Activated CD4-positive, alpha-beta T cell treated with anti-CD3 and anti-CD28 coated beads for 36 hours (primary cell): Measurements from ENCODE around the gene SDK1. TPM values are rescaled to one million over a fixed set of nuclear protein-coding genes. Genes with fewer than 3 reads are reported as not detected.
"Not testable (repeated sequence)": the region's sequence is repeated elsewhere in the genome, so short reads cannot be mapped to it uniquely, and the experiment has no call there.

ENCODE experiments used
- ATAC-seq: fragments of 200-7000 bp; cut with Tn5 transposase; one replicate; pipeline ENCODE4 v1.10.0; 2021; ENCODE audit warnings: mild to moderate bottlenecking, moderate library complexity
- CTCF ChIA-PET: fragments of 350-600 bp; sonication (Branson Sonifier 250); formaldehyde crosslinking; loops from one replicate; lab custom pipeline; 2021; ENCODE audit warnings: antibody characterized with exemption; lab: Charles Lee
- POLR2A ChIA-PET: fragments of 350-600 bp; sonication (Branson Sonifier 250); formaldehyde crosslinking; loops from one replicate; lab custom pipeline; 2021; ENCODE audit warnings: antibody characterized with exemption, inconsistent platforms; lab: Charles Lee
- DNase-seq: peaks from one replicate; pipeline ENCODE4 v3.0.0-alpha.2; 2020
- H3K27ac Mint-ChIP-seq: one replicate; pipeline ENCODE4 v1.8.0; 2021; ENCODE audit warnings: mixed read lengths
- H3K27me3 Mint-ChIP-seq: one replicate; pipeline ENCODE4 v1.8.0; 2021; ENCODE audit warnings: mixed read lengths
- H3K36me3 Mint-ChIP-seq: one replicate; pipeline ENCODE4 v1.8.0; 2021; ENCODE audit warnings: low read depth, mixed read lengths
- H3K4me1 Mint-ChIP-seq: one replicate; pipeline ENCODE4 v1.8.0; 2021; ENCODE audit warnings: mixed read lengths
- H3K4me3 Mint-ChIP-seq: one replicate; pipeline ENCODE4 v1.8.0; 2021; ENCODE audit warnings: mild to moderate bottlenecking, moderate library complexity, mixed read lengths
- H3K9me3 Mint-ChIP-seq: one replicate; pipeline ENCODE4 v1.8.0; 2021; ENCODE audit warnings: low read depth, mixed read lengths
- intact Hi-C, 2 experiments: fragments of 100-400 bp; cut with DNase I in 1 of 2; cut with micrococcal nuclease in 1 of 2; formaldehyde crosslinking; loops; one replicate each; pipeline versions ENCODE4 v1.14.2 to v1.15.1; 2022 to 2024; cut with DNase I, micrococcal nuclease
- total RNA-seq, 2 experiments: library from RNA; stranded (reverse); gene quantifications; one replicate each; pipeline ENCODE4 v1.2.3, GENCODE V29; 2021

The SDK1 gene
- total RNA-seq, 2 experiments from 2014 or later, result 1.1 to 1.9 TPM

DNA sequence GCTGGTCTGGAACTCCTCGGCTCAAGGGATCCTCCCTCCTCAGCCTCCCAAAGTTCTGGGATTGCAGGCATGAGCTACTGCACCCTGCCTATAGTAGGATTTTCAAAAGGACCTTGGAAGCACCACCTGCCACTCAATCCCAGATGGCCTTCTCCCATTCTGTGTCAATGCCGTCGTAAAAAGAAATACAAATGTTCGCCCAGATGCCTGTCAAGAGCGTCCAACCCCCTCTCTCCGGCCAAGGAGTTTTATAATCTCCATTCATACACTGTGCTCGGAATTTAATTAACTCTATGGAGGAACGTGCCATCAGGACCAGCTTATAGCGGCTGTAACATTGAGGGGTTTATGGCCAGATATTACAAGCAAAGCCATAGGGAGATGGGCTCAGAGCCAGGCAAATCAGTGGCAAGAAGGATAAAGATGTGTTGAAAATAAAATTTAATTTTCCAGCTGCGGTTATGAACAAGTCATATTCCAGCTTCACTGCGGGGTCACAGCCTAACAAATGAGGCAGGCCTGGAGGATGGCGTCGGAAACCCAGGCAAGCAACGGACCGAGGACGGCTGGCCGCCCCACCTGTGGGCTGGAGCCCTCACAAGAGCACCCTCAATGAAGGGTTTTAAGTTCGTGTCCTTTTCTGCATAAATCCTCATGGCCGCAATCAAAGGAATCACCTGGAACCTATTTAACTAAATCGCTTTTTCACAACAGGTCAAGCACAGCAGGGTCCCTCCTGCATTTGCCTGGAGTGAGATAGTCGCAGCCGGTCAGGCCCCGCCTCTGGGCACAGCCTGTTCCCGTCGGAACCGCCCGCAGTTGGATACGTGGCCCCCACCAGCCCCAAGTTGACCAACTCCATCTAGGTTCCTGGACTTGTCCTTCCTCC is 1006.5 kb downstream of the SDK1 start:
- ATAC-seq (no peak), DNase-seq (no peak)
- Mint-ChIP-seq H3K4me1 (no peaks in the 10 kb centered on the region), H3K9me3 (no peaks in the 10 kb centered on the region), H3K27me3 (peaks cover 3% of the 10 kb centered on the region), H3K4me3 (no peak overlapping the region), H3K27ac (no peak overlapping the region), H3K36me3 (no peaks in the 10 kb centered on the region)
- CTCF ChIA-PET, result no interaction called here
- intact Hi-C loops, result no loop called here
- POLR2A ChIA-PET, result no interaction called here

DNA sequence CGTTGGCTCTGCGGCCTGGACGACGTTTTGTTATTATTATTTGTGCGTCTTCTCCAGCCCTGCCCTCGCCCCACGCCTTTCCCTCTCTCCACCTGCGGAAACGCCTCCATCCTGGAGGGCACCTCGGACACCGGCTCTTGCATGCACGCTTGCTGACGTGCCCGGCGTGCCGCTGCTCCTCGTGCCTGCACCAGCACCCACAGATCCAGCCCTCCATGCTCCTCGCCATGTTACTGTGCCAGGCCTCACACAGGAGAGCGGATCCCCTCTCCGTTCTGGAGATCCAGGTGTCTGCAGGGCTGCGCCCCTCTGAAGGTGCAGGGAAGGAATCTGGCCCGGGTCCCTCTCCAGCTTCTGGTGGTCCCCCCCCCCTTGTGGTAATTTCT is 1007.1 kb downstream of the SDK1 start:
- Mint-ChIP-seq H3K9me3 (no peaks in the 10 kb centered on the region), H3K4me1 (no peaks in the 10 kb centered on the region), H3K4me3 (no peak overlapping the region), H3K27ac (no peak overlapping the region), H3K27me3 (peaks cover 3% of the 10 kb centered on the region), H3K36me3 (no peaks in the 10 kb centered on the region)
- CTCF ChIA-PET, result no interaction called here
- POLR2A ChIA-PET, result no interaction called here
- intact Hi-C loops, result no loop called here
- ATAC-seq, result no peak
- DNase-seq, result no peak

DNA sequence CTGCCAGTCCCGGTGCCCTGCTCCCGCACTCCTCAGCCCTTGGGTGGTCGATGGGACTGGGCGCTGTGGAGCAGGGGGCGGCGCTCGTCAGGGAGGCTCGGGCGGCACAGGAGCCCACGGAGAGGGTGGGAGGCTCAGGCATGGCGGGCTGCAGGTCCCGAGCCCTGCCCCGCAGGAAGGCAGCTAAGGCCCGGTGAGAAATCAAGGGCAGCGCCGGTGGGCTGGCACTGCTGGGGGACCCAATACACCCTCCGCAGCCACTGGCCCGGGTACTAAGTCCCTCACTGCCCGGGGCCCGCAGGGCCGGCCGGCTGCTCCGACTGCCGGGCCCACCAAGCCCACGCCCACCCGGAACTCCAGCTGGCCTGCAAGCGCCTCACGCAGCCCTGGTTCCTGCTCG is 1012.9 kb downstream of the SDK1 start:
- POLR2A ChIA-PET, H3K4me3 Mint-ChIP-seq, H3K9me3 Mint-ChIP-seq, H3K36me3 Mint-ChIP-seq, H3K27ac Mint-ChIP-seq, ATAC-seq, DNase-seq, H3K27me3 Mint-ChIP-seq, CTCF ChIA-PET, H3K4me1 Mint-ChIP-seq, intact Hi-C loops: not testable (repeated sequence)

DNA sequence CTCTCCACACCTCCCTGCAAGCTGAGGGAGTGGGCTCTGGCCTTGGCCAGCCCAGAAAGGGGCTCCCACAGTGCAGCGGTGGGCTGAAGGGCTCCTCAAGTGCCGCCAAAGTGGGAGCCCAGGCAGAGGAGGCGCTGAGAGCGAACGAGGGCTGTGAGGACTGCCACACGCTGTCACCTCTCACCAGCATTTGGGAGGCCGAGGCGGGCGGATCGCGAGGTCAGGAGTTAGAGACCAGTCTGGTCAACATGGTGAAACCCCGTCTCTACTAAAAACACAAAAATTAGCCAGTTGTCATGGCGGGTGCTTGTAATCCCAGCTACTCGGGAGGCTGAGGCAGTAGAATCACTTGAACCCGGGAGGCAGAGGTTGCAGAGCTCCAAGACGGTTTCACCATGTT is 1013.3 kb downstream of the SDK1 start:
- H3K9me3 Mint-ChIP-seq, ATAC-seq, H3K27me3 Mint-ChIP-seq, H3K36me3 Mint-ChIP-seq, H3K4me3 Mint-ChIP-seq, CTCF ChIA-PET, DNase-seq, POLR2A ChIA-PET, H3K27ac Mint-ChIP-seq, intact Hi-C loops, H3K4me1 Mint-ChIP-seq: not testable (repeated sequence)
